Esophagus (tissue), 2 donors: ENCODE data around the gene STT3B. TPM values are rescaled to one million over a fixed set of nuclear protein-coding genes. Genes with fewer than 3 reads are reported as not detected.

Source experiments
- H3K27ac ChIP-seq, 2 donors: one replicate each; pipeline ENCODE4 v1.5.1; 2013; ENCODE audit warnings: low read depth in 2 of 2, mild to moderate bottlenecking in 2 of 2, inconsistent platforms in 1 of 2, low read length in 1 of 2, moderate library complexity in 1 of 2
- H3K27me3 ChIP-seq, 2 donors: one replicate each; pipeline ENCODE4 v1.6.1; 2013; ENCODE audit warnings: low read length in 2 of 2, control low read depth in 1 of 2, mild to moderate bottlenecking in 1 of 2; ENCODE audit not compliant: insufficient read depth in 2 of 2, control insufficient read depth in 1 of 2
- H3K36me3 ChIP-seq, 2 donors: one replicate each; pipeline ENCODE4 v1.6.1; 2013; ENCODE audit warnings: low read length in 1 of 2; ENCODE audit not compliant: control insufficient read depth in 2 of 2, insufficient read depth in 2 of 2
- H3K4me1 ChIP-seq, 2 donors: one replicate each; pipeline ENCODE4 v1.6.1; 2013; ENCODE audit warnings: low read length in 1 of 2; ENCODE audit not compliant: control insufficient read depth in 2 of 2, insufficient read depth in 2 of 2
- H3K4me3 ChIP-seq, 2 donors: one replicate each; pipeline ENCODE4 v1.5.1; 2013; ENCODE audit warnings: low read length in 2 of 2, mild to moderate bottlenecking in 2 of 2, low read depth in 1 of 2, moderate library complexity in 1 of 2
- H3K9me3 ChIP-seq, 2 donors: one replicate each; pipeline ENCODE4 v1.6.1; 2013; ENCODE audit warnings: mild to moderate bottlenecking in 2 of 2, low read depth in 1 of 2, low read length in 1 of 2, moderate library complexity in 1 of 2; ENCODE audit not compliant: control insufficient read depth in 2 of 2, insufficient read depth in 1 of 2
- WGBS, 2 donors: extraction: QIAGEN DNeasy Blood & Tissue Kit; methylation state at CpG; one replicate each; pipeline ENCODE4 v1.1.7; 2013; 5-methylcytosine and 5-hydroxymethylcytosine counted together
- polyA plus RNA-seq, 2 donors: library from polyadenylated mRNA; stranded (reverse); fragments of 200-250 nt; gene quantifications; one replicate each; pipeline ENCODE4 v1.2.3, GENCODE V29; 2013
- donor health status: healthy with polysubstance abuse.
- donor health status: Bipolar disorder and iron deficiency.

Gene STT3B
- polyA plus RNA-seq, 2 donors: 31.1 to 38.4 TPM

DNA sequence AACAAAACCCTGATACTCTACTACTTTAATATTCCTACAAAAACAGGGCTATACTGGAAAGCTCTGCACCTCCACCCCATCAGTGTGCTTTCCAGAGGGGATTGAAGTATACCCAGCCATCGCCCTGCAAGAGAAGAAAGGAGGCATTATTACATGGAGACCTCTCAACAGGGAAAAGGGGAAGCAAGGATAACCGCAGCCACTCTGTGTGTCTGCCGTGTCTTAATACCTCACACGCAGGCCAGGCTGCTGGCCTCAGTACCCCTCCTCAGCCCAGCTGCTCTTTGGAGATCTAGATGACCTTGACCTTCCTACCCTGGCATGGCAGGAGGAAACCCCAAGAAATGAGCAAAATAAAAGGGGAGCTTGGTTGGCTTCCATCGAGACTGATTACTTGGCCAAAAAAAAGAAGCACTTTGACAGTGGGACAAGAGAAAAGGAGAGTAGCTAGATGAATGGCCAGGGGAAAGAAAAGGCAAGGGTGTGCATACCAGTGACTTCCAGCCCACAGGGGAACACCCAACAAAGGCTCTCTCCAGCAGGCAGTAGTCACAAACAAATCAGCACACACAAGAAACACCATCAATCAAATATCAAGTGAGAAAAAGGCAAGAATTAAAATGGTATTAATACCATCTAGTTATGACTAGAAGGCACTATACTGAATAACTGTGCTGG lies 129.4 kb downstream of the STT3B start:
- Histone ChIP-seq H3K4me1 (peaks cover 0 to 2% of the 10 kb centered on the region in 2 donors), H3K36me3 (peaks cover 0 to 12% of the 10 kb centered on the region in 2 donors), H3K4me3 (no peak overlapping the region), H3K9me3 (no peaks in the 10 kb centered on the region), H3K27me3 (no peaks in the 10 kb centered on the region), H3K27ac (no peak overlapping the region)
- WGBS, 2 donors: 85 to 89% methylated on average over 5 of the region's 5 CpGs

DNA sequence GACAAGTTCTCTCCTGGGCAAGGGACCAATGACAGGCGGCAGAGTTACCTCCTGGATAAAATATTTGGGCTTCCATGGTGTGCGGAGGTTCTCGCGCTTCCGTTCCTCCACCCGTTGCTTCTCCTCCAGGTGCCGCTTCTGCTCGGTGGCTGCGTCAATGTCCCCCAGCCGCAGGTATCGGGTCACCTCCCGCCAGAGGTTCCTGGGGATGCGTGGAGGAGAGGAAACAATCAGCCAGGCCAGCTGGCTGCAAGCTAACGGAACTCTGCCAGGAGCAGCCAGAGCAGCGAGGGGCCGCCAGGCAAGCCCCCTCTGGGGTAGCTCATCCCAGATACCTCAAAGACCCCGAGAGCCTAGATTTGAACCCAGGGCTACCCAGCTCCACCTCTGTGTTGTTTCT lies 131.3 kb downstream of the STT3B start:
- 96 to 97% methylated on average over 17 of the region's 17 CpGs for WGBS, 2 donors
- no peak overlapping the region for H3K27ac ChIP-seq
- no peaks in the 10 kb centered on the region for H3K27me3 ChIP-seq
- H3K36me3 ChIP-seq: peaks cover 0 to 12% of the 10 kb centered on the region in 2 donors
- H3K9me3 ChIP-seq: no peaks in the 10 kb centered on the region
- H3K4me3 ChIP-seq: no peak overlapping the region
- H3K4me1 ChIP-seq: peaks cover 0 to 2% of the 10 kb centered on the region in 2 donors

DNA sequence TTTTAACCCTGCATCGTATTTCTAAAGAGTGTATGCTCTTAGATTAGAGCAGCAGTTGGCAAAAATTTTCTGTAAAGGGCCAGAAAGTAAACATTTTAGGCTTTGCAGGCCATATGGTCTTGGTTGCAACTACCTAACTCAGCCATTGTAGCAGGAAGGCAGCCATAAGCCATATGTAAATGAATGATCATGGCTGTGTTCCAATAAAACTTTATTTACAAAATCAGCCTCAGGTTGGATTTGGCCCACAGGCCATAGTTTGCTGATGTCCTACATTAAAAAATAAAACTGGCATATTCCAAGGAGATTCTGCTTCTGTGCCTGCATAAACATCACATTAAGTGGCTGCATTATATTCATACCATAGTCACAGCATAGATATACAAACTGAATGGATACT lies 134.9 kb downstream of the STT3B start:
- Histone ChIP-seq H3K27me3 (no peaks in the 10 kb centered on the region), H3K36me3 (peaks cover 0 to 15% of the 10 kb centered on the region in 2 donors), H3K4me3 (no peak overlapping the region), H3K9me3 (no peaks in the 10 kb centered on the region), H3K4me1 (peaks cover 0 to 2% of the 10 kb centered on the region in 2 donors), H3K27ac (no peak overlapping the region)
- WGBS, 2 donors: 83 to 85% methylated on average over 1 of the region's 1 CpG

DNA sequence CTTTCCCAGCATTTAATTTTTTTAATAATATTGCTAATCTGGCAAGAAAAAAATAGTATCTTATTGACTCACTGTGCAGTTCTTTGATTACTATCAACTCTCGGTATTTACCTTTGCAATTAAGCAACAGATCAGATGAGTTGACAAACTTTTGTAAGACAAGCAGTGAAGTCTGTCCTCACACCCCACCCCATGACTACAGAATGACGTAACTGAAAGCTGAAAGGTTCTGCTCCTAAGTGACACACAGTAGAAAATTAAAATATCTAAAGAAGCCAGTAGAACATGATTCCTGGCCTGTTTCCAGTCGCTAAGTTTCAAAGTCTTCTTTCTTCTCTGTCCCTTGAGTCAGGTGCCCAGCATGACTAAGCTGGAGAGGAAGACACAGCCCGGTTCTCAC lies 135.5 kb downstream of the STT3B start:
- no peak overlapping the region for H3K4me3 ChIP-seq
- WGBS, 2 donors: 81 to 82% methylated on average over 4 of the region's 4 CpGs
- peaks cover 0 to 16% of the 10 kb centered on the region in 2 donors for H3K36me3 ChIP-seq
- H3K27me3 ChIP-seq: no peaks in the 10 kb centered on the region
- H3K27ac ChIP-seq: no peak overlapping the region
- H3K4me1 ChIP-seq: no peaks in the 10 kb centered on the region
- H3K9me3 ChIP-seq: no peaks in the 10 kb centered on the region

DNA sequence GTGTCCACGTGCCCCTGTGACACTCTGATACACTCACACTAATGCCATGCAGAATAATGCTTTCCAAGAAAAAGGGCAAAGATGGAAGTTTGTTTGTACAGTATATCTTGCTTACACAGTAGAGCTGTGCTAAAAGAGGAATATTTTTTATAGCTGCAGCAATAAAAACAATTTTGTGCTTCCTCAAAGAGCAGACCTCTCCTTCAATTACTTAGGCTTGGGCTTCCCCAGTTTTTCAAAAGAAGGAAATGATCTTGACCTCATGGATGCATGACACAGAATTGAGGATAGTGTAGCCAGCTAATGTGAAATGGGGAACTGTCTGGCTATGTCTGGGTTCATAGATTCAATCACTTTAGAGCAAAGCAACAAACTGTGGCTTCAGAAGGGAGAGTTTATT lies 137.4 kb downstream of the STT3B start:
- Histone ChIP-seq H3K4me1 (no peaks in the 10 kb centered on the region), H3K9me3 (no peaks in the 10 kb centered on the region), H3K27ac (no peak overlapping the region), H3K36me3 (peaks cover 0 to 11% of the 10 kb centered on the region in 2 donors), H3K4me3 (no peak overlapping the region), H3K27me3 (no peaks in the 10 kb centered on the region)
- WGBS, 2 donors: 62 to 74% methylated on average over 1 of the region's 1 CpG

DNA sequence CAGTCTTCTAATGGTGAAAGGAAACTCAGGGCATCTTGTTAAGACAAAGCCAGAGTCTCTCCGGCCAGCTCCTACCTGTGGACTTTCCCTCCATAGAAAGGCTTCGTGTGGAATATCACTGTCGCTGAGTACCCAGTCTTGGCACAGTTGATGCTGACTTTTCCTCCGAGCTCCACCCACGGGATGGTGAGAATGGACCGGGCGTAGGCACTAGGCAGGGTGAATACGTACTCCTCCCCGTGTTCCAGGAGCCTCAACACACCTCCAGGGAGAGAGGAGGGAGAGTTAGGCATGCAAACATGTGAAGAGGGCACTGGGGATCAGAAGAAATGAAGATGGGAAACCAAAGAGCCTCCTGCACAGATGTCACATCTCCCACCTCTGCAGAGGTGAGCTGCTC lies 138.0 kb downstream of the STT3B start:
- H3K27me3 ChIP-seq: no peaks in the 10 kb centered on the region
- no peak overlapping the region for H3K27ac ChIP-seq
- H3K9me3 ChIP-seq: no peaks in the 10 kb centered on the region
- peaks cover 0 to 11% of the 10 kb centered on the region in 2 donors for H3K36me3 ChIP-seq
- WGBS, 2 donors: 79 to 81% methylated on average over 9 of the region's 9 CpGs
- no peaks in the 10 kb centered on the region for H3K4me1 ChIP-seq
- no peak overlapping the region for H3K4me3 ChIP-seq

DNA sequence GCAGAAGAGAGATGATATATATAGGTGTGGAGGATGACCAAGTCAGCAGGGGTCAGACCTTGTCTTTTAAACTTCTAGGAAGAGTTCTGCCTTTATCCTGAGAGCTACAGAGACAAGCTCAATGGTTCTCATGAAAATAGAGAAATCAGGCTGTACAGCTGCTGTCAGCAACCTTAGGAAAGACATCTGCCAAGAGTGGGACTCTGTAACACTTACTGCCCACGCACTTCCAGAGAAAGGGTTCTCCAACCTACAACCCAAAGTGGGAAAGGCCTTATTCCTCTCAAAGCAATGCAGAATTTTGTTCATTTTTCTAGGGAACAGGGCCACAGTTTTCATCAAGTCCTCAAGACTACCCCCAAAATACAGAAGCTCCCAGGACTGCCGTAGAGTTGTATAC lies 138.7 kb downstream of the STT3B start:
- H3K4me3 ChIP-seq: no peak overlapping the region
- 84 to 94% methylated on average over 2 of the region's 2 CpGs for WGBS, 2 donors
- no peaks in the 10 kb centered on the region for H3K4me1 ChIP-seq
- H3K27me3 ChIP-seq: no peaks in the 10 kb centered on the region
- no peaks in the 10 kb centered on the region for H3K9me3 ChIP-seq
- H3K36me3 ChIP-seq: peaks cover 0 to 7% of the 10 kb centered on the region in 2 donors
- H3K27ac ChIP-seq: no peak overlapping the region

DNA sequence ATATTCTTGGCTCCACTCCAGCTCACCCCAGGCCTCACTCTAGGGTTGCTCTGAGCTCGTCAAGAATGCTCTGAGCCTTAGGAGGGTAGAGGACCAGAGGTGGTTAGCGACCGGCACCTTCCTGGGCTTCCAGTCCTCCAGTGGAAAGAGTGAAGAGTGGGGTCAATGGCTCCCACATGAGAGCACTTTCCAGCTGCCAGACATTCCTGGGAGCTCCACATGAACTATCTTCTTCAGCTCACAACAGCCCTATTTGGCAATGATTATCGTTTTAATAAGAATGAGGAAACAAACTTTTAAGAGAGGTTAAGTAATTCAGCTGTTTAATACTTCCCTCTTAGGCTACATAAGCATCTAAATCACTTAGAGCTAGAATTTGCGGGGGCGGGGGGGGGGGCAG lies 139.3 kb downstream of the STT3B start:
- Histone ChIP-seq H3K4me1 (no peaks in the 10 kb centered on the region), H3K9me3 (no peaks in the 10 kb centered on the region), H3K27ac (no peak overlapping the region), H3K27me3 (no peaks in the 10 kb centered on the region), H3K36me3 (peaks cover 0 to 7% of the 10 kb centered on the region in 2 donors), H3K4me3 (no peak overlapping the region)
- WGBS, 2 donors: 63 to 64% methylated on average over 6 of the region's 6 CpGs

DNA sequence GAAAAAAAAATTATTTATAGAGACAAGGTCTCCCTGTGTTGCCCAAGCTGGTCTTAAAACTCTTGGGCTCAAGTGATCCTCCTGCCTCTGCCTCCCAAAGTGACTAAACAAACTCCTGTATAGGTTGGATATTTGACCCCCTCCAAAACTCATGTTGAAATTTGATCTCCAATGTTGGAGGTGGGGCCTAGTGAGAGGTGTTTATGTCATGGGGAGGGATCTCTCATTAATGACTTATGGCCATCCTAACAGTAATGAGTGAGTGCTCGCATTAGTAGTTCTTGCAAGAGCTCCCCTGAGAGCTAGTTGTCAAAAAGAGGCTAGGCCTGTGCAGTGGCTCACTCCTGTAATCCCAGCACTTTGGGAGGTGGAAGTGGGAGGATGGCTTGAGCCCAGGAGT lies 141.2 kb downstream of the STT3B start:
- H3K9me3 ChIP-seq: no peaks in the 10 kb centered on the region
- no peaks in the 10 kb centered on the region for H3K27me3 ChIP-seq
- H3K4me3 ChIP-seq: no peak overlapping the region
- peaks cover 0 to 7% of the 10 kb centered on the region in 2 donors for H3K36me3 ChIP-seq
- 91 to 95% methylated on average over 1 of the region's 1 CpG for WGBS, 2 donors
- H3K4me1 ChIP-seq: no peaks in the 10 kb centered on the region
- no peak overlapping the region for H3K27ac ChIP-seq

DNA sequence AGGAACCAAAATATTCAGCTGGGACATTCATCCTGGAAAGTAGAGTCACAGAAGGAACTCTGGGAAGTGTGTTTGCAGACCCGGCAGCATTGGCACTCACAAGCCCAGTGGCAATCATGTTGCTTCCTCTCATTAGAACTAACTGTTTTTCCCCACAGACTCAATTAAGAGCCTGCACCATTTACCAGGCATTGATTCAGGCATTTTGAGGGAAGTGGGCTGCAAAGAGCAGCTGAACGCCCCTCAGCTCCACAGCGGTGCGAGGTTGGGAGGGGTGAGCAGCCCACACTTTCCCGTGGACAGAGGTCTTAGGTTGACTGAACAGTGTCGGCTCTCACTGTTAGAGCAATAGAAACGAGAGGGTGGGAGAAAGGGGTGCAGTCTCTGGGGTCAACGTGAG lies 143.8 kb downstream of the STT3B start:
- Histone ChIP-seq H3K4me1 (no peaks in the 10 kb centered on the region), H3K4me3 (no peak overlapping the region), H3K9me3 (no peaks in the 10 kb centered on the region), H3K36me3 (peaks cover 0 to 4% of the 10 kb centered on the region in 2 donors), H3K27me3 (no peaks in the 10 kb centered on the region), H3K27ac (no peak overlapping the region)
- WGBS, 2 donors: 91% methylated on average over 8 of the region's 8 CpGs
